Measurements from ENCODE around the gene ZNF276. TPM values are rescaled to one million over a fixed set of nuclear protein-coding genes. Genes with fewer than 3 reads are reported as not detected.

Gene ZNF276
- total RNA-seq, 1 experiment from 2014 or later, result 37.2 TPM

GRCh38 chr16:89717688-89718505 is 3.4 kb upstream of the ZNF276 start:
- Histone ChIP-seq H3K27me3 (replicated peaks; ENCODE audit: insufficient read depth, low read depth, low read length, poor library complexity) (no peaks in the 10 kb centered on the region), H3K4me1 (ENCODE audit: insufficient read depth, low read length, poor library complexity, severe bottlenecking) (peaks cover 8% of the 10 kb centered on the region), H3K4me3 (ENCODE audit: low read depth, low read length, poor library complexity, severe bottlenecking) (no peak overlapping the region), H3K27ac (ENCODE audit: low read depth, low read length, poor library complexity, severe bottlenecking) (no peak overlapping the region), H3K9me3 (ENCODE audit: low read depth, low read length, poor library complexity, severe bottlenecking) (no peaks in the 10 kb centered on the region), H3K36me3 (ENCODE audit: insufficient read depth, low read length, poor library complexity, severe bottlenecking) (peaks cover 27% of the 10 kb centered on the region)
- POLR2A ChIA-PET (ENCODE audit: low non-redundant PET), result no interaction called here
- no peak for TF ChIP-seq EZH2 (IDR thresholded peaks at IDR 0.05; ENCODE audit: borderline replicate concordance, low read depth, low read length, poor library complexity, severe bottlenecking)
- no peak for TF ChIP-seq CTCF (conservative IDR thresholded peaks at IDR 0.05; ENCODE audit: low read depth, low read length)
- intact Hi-C loops (cut with micrococcal nuclease; ENCODE audit: unreplicated experiment), result no loop called here
- BruUV-seq (replicated peaks), result no TSS peak
- CTCF ChIA-PET, result no interaction called here
- no peak for DNase-seq (ENCODE audit: low spot score)

GRCh38 chr16:89720551-89720812 is 855 bp upstream of the ZNF276 start:
- H3K4me3 ChIP-seq (ENCODE audit: low read depth, low read length, poor library complexity, severe bottlenecking), result peak overlapping the region; percentile 96
- intact Hi-C loops (cut with micrococcal nuclease; ENCODE audit: unreplicated experiment), result no loop called here
- no TSS peak for BruUV-seq (replicated peaks)
- H3K27me3 ChIP-seq (replicated peaks; ENCODE audit: insufficient read depth, low read depth, low read length, poor library complexity), result no peaks in the 10 kb centered on the region
- DNase-seq (ENCODE audit: low spot score), result no peak
- H3K9me3 ChIP-seq (ENCODE audit: low read depth, low read length, poor library complexity, severe bottlenecking), result no peaks in the 10 kb centered on the region
- ChIA-PET POLR2A (ENCODE audit: low non-redundant PET) (no interaction called here), CTCF (no interaction called here)
- H3K36me3 ChIP-seq (ENCODE audit: insufficient read depth, low read length, poor library complexity, severe bottlenecking), result peaks cover 32% of the 10 kb centered on the region
- H3K4me1 ChIP-seq (ENCODE audit: insufficient read depth, low read length, poor library complexity, severe bottlenecking), result peaks cover 17% of the 10 kb centered on the region
- TF ChIP-seq EZH2 (IDR thresholded peaks at IDR 0.05; ENCODE audit: borderline replicate concordance, low read depth, low read length, poor library complexity, severe bottlenecking) (no peak), CTCF (conservative IDR thresholded peaks at IDR 0.05; ENCODE audit: low read depth, low read length) (no peak)
- peak overlapping the region; percentile 93 for H3K27ac ChIP-seq (ENCODE audit: low read depth, low read length, poor library complexity, severe bottlenecking)

GRCh38 chr16:89721546-89722391 is 432 bp downstream of the ZNF276 start:
- CTCF ChIA-PET, result no interaction called here
- H3K9me3 ChIP-seq (ENCODE audit: low read depth, low read length, poor library complexity, severe bottlenecking), result no peaks in the 10 kb centered on the region

More at GRCh38 chr16:89721546-89722391, 432 bp downstream of the ZNF276 start:
- Histone ChIP-seq H3K27me3 (replicated peaks; ENCODE audit: insufficient read depth, low read depth, low read length, poor library complexity) (no peaks in the 10 kb centered on the region), H3K27ac (ENCODE audit: low read depth, low read length, poor library complexity, severe bottlenecking) (peak overlapping the region; percentile 93), H3K4me1 (ENCODE audit: insufficient read depth, low read length, poor library complexity, severe bottlenecking) (peaks cover 17% of the 10 kb centered on the region), H3K36me3 (ENCODE audit: insufficient read depth, low read length, poor library complexity, severe bottlenecking) (peaks cover 37% of the 10 kb centered on the region), H3K4me3 (ENCODE audit: low read depth, low read length, poor library complexity, severe bottlenecking) (peak overlapping the region; percentile 96)
- intact Hi-C loops (cut with micrococcal nuclease; ENCODE audit: unreplicated experiment), result no loop called here
- peak; percentile 78 for DNase-seq (ENCODE audit: low spot score)
- TF ChIP-seq CTCF (conservative IDR thresholded peaks at IDR 0.05; ENCODE audit: low read depth, low read length) (no peak), EZH2 (IDR thresholded peaks at IDR 0.05; ENCODE audit: borderline replicate concordance, low read depth, low read length, poor library complexity, severe bottlenecking) (no peak)
- POLR2A ChIA-PET (ENCODE audit: low non-redundant PET), result no interaction called here
- BruUV-seq (replicated peaks), result no TSS peak
